ENCODE measurements around the gene LLCFC1.

Gene LLCFC1

GRCh38 chr7:142940966-142941535 lies 1.8 kb downstream of the LLCFC1 start:
- TF ChIP-seq CTCF (IDR thresholded peaks at IDR 0.05; ENCODE audit: insufficient read depth, low read length, missing control alignments): no peak
- no peak for DNase-seq (ENCODE audit: low read depth, low spot score)
- no peak overlapping the region for H3K4me3 ChIP-seq (ENCODE audit: low read depth, low read length)
- ChIA-PET POLR2A (no interaction called here), CTCF (no interaction called here)

DNA sequence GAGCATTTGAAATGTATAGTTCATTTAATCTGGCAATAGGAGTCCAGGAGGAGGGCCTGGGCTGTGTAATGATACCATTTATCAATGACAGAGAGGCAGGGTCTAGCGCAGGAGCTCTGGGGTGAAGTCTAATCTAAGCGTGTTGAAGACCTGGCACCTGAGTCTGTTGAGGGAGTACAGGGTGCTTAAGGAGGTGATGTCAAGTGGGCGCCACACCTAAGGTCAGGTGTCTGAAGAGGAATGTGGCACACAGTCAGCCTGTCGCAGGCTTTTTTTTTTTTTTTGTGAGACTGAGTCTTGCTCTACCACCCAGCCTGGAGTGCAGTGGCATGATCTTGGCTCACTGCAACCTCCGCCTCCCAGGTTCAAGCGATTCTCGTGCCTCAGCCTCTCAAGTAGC lies 2.3 kb downstream of the LLCFC1 start:
- POLR2A ChIA-PET: no interaction called here
- no peak for DNase-seq (ENCODE audit: low read depth, low spot score)
- no peak overlapping the region for H3K4me3 ChIP-seq (ENCODE audit: low read depth, low read length)
- CTCF ChIA-PET: no interaction called here
- no peak for TF ChIP-seq CTCF (IDR thresholded peaks at IDR 0.05; ENCODE audit: insufficient read depth, low read length, missing control alignments)

DNA sequence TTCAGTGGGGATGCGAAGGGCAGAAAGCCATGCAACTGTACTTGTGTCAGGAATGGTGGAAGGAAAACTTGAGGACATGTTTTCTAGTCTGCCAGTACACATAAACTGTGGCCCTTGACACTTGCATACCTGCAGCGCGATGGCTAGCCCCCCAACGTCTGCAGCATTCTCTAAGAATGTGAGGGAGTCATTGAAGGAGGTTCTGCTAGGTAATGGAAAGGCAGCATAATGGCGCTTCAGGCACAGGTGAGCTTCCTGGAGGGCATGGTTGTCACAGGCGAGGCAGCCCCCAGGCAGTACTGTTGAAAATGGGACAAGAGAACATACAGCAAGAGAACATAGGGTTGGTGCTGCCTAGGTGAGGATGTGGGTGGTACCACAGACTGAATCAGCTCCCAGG lies 3.5 kb downstream of the LLCFC1 start:
- H3K4me3 ChIP-seq (ENCODE audit: low read depth, low read length): no peak overlapping the region
- DNase-seq (ENCODE audit: low read depth, low spot score): no peak
- no peak for TF ChIP-seq CTCF (IDR thresholded peaks at IDR 0.05; ENCODE audit: insufficient read depth, low read length, missing control alignments)
- ChIA-PET POLR2A (no interaction called here), CTCF (no interaction called here)

- TF ChIP-seq CTCF (IDR thresholded peaks at IDR 0.05; ENCODE audit: insufficient read depth, low read length, missing control alignments): no peak
- ChIA-PET CTCF (no interaction called here), POLR2A (no interaction called here)
Observed at GRCh38 chr7:142943706-142944268, 4.5 kb downstream of the LLCFC1 start.

GRCh38 chr7:142945001-142945400 lies 5.7 kb downstream of the LLCFC1 start:
- CTCF ChIA-PET: no interaction called here
- no peak for TF ChIP-seq CTCF (IDR thresholded peaks at IDR 0.05; ENCODE audit: insufficient read depth, low read length, missing control alignments)
- POLR2A ChIA-PET: no interaction called here
- DNase-seq (ENCODE audit: low read depth, low spot score): no peak
- H3K4me3 ChIP-seq (ENCODE audit: low read depth, low read length): no peak overlapping the region

More at GRCh38 chr7:142943706-142944268, 4.5 kb downstream of the LLCFC1 start:
- no peak overlapping the region for H3K4me3 ChIP-seq (ENCODE audit: low read depth, low read length)
- DNase-seq (ENCODE audit: low read depth, low spot score): no peak

GRCh38 chr7:142948603-142949002 lies 9.3 kb downstream of the LLCFC1 start:
- no peak for DNase-seq (ENCODE audit: low read depth, low spot score)
- ChIA-PET CTCF (no interaction called here), POLR2A (no interaction called here)
- H3K4me3 ChIP-seq (ENCODE audit: low read depth, low read length): no peak overlapping the region
- no peak for TF ChIP-seq CTCF (IDR thresholded peaks at IDR 0.05; ENCODE audit: insufficient read depth, low read length, missing control alignments)
